ENCODE measurements around the gene DNAJC10.

GRCh38 chr2:182817558-182817957, 101.5 kb downstream of the DNAJC10 start:
- TF ChIP-seq, protein P1, sequence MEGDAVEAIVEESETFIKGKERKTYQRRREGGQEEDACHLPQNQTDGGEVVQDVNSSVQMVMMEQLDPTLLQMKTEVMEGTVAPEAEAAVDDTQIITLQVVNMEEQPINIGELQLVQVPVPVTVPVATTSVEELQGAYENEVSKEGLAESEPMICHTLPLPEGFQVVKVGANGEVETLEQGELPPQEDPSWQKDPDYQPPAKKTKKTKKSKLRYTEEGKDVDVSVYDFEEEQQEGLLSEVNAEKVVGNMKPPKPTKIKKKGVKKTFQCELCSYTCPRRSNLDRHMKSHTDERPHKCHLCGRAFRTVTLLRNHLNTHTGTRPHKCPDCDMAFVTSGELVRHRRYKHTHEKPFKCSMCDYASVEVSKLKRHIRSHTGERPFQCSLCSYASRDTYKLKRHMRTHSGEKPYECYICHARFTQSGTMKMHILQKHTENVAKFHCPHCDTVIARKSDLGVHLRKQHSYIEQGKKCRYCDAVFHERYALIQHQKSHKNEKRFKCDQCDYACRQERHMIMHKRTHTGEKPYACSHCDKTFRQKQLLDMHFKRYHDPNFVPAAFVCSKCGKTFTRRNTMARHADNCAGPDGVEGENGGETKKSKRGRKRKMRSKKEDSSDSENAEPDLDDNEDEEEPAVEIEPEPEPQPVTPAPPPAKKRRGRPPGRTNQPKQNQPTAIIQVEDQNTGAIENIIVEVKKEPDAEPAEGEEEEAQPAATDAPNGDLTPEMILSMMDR (conservative IDR thresholded peaks at IDR 0.05; ENCODE audit: low read length) = no peak
- no peak for TF ChIP-seq EZH2phosphoT487 (IDR thresholded peaks at IDR 0.05; ENCODE audit: borderline replicate concordance)
